DND-41 (cell line): ENCODE measurements around the gene CAPNS2.

ENCODE experiments used
- ATAC-seq: fragments of 200-7000 bp; cut with Tn5 transposase; 3 replicates; pipeline ENCODE4 v1.9.1; 2021; ENCODE audit warnings: low read depth; ENCODE audit not compliant: insufficient read depth
- DNase-seq: peaks from one replicate; pipeline ENCODE4 v3.0.0-alpha.2; 2020
- H2AFZ ChIP-seq: 2 replicates; pipeline ENCODE4 v1.6.0; 2012; ENCODE audit warnings: low read depth, low read length
- H3K27ac ChIP-seq: 2 replicates; pipeline ENCODE4 v1.5.1; 2012; ENCODE audit warnings: low read length, inconsistent platforms
- H3K27me3 ChIP-seq: fragments of 200-600 bp; sonication (generic); 2 replicates; pipeline ENCODE4 v1.6.0; 2012; ENCODE audit warnings: low read length, mild to moderate bottlenecking, inconsistent platforms; ENCODE audit not compliant: insufficient read depth, poor library complexity
- H3K36me3 ChIP-seq: 2 replicates; pipeline ENCODE4 v1.5.1; 2012; ENCODE audit warnings: low read length, inconsistent platforms; ENCODE audit not compliant: insufficient read depth
- H3K4me1 ChIP-seq: 2 replicates; pipeline ENCODE4 v1.5.1; 2012; ENCODE audit warnings: mild to moderate bottlenecking, low read length; ENCODE audit not compliant: insufficient read depth
- H3K4me2 ChIP-seq: 2 replicates; pipeline ENCODE4 v1.6.0; 2012; ENCODE audit warnings: mild to moderate bottlenecking, moderate library complexity, low read length, inconsistent platforms; ENCODE audit not compliant: insufficient read depth
- H3K4me3 ChIP-seq, 2 experiments: fragments of 200-600 bp in 1 of 2; shearing (Covaris generic) in 1 of 2; 2 replicates each; pipeline ENCODE4 v1.5.1; 2012 to 2016; ENCODE audit warnings: inconsistent platforms in 2 of 2, low read length in 2 of 2, mild to moderate bottlenecking in 2 of 2, low read depth in 1 of 2, moderate library complexity in 1 of 2
- H3K79me2 ChIP-seq: 2 replicates; pipeline ENCODE4 v1.6.0; 2012; ENCODE audit warnings: low read length, inconsistent platforms; ENCODE audit not compliant: insufficient read depth
- H3K9ac ChIP-seq: 2 replicates; pipeline ENCODE4 v1.6.0; 2012; ENCODE audit warnings: low read depth, mild to moderate bottlenecking, inconsistent platforms, low read length, moderate library complexity
- H3K9me3 ChIP-seq: 2 replicates; pipeline ENCODE4 v1.5.1; 2012; ENCODE audit warnings: low read length, moderate library complexity, mild to moderate bottlenecking, inconsistent platforms; ENCODE audit not compliant: insufficient read depth, severe bottlenecking
- H4K20me1 ChIP-seq: 2 replicates; pipeline ENCODE4 v1.6.0; 2012; ENCODE audit warnings: low read length; ENCODE audit not compliant: insufficient read depth
- CTCF ChIP-seq: IDR thresholded peaks from 2 replicates; pipeline ENCODE4 v1.5.1; 2012; ENCODE audit warnings: borderline replicate concordance, low read length, moderate library complexity, mild to moderate bottlenecking; ENCODE audit not compliant: poor library complexity, severe bottlenecking; ENCODE audit errors: extremely low read depth
- EZH2 ChIP-seq: IDR thresholded peaks from 3 replicates; pipeline ENCODE4 v1.6.1; 2012; ENCODE audit warnings: borderline replicate concordance, low read depth, mild to moderate bottlenecking, moderate library complexity, low read length, inconsistent platforms; ENCODE audit not compliant: severe bottlenecking

The CAPNS2 gene

GRCh38 chr16:55542459-55543082 lies 23.9 kb upstream of the CAPNS2 start:
- H3K36me3 ChIP-seq = no peaks in the 10 kb centered on the region
- no peak overlapping the region for H2AFZ ChIP-seq
- no peak overlapping the region for H3K9ac ChIP-seq
- ATAC-seq (no peak), DNase-seq (no peak)
- no peak for TF ChIP-seq EZH2
- no peak for TF ChIP-seq CTCF
- no peaks in the 10 kb centered on the region for H3K4me1 ChIP-seq
- H3K4me3 ChIP-seq = no peak overlapping the region
- no peaks in the 10 kb centered on the region for H4K20me1 ChIP-seq
- no peak overlapping the region for H3K27ac ChIP-seq
- no peaks in the 10 kb centered on the region for H3K9me3 ChIP-seq
- H3K4me2 ChIP-seq = no peak overlapping the region
- H3K79me2 ChIP-seq = no peaks in the 10 kb centered on the region
- peaks cover 22% of the 10 kb centered on the region for H3K27me3 ChIP-seq

- ATAC-seq (no peak), DNase-seq (no peak)
- no peaks in the 10 kb centered on the region for H3K36me3 ChIP-seq
- no peak for TF ChIP-seq EZH2
- no peak for TF ChIP-seq CTCF
- peaks cover 18% of the 10 kb centered on the region for H3K27me3 ChIP-seq
- no peak overlapping the region for H3K4me3 ChIP-seq
- no peak overlapping the region for H2AFZ ChIP-seq
- H3K79me2 ChIP-seq = no peaks in the 10 kb centered on the region
- no peak overlapping the region for H3K4me2 ChIP-seq
- H3K9me3 ChIP-seq = no peaks in the 10 kb centered on the region
- H4K20me1 ChIP-seq = no peaks in the 10 kb centered on the region
- H3K27ac ChIP-seq = no peak overlapping the region
- H3K4me1 ChIP-seq = no peaks in the 10 kb centered on the region
- no peak overlapping the region for H3K9ac ChIP-seq
Measured at GRCh38 chr16:55543472-55543871, 23.0 kb upstream of the CAPNS2 start.

- TF ChIP-seq CTCF = no peak
- TF ChIP-seq EZH2 = no peak
- no peak overlapping the region for H2AFZ ChIP-seq
- H3K4me2 ChIP-seq = no peak overlapping the region
- peaks cover 5% of the 10 kb centered on the region for H3K27me3 ChIP-seq
- H3K79me2 ChIP-seq = no peaks in the 10 kb centered on the region
- no peak overlapping the region for H3K4me3 ChIP-seq
- ATAC-seq (no peak), DNase-seq (no peak)
- no peaks in the 10 kb centered on the region for H3K9me3 ChIP-seq
- no peaks in the 10 kb centered on the region for H3K36me3 ChIP-seq
- H3K4me1 ChIP-seq = no peaks in the 10 kb centered on the region
- H3K9ac ChIP-seq = no peak overlapping the region
- H3K27ac ChIP-seq = no peak overlapping the region
- H4K20me1 ChIP-seq = no peaks in the 10 kb centered on the region
Measured at GRCh38 chr16:55552621-55553020, 13.9 kb upstream of the CAPNS2 start.

- no peaks in the 10 kb centered on the region for H4K20me1 ChIP-seq
- ATAC-seq = no peak
- H3K4me2 ChIP-seq = no peak overlapping the region
- TF ChIP-seq CTCF (no peak), EZH2 (no peak)
- H3K9me3 ChIP-seq = no peaks in the 10 kb centered on the region
- DNase-seq = no peak
- peaks cover 5% of the 10 kb centered on the region for H3K27me3 ChIP-seq
- H3K79me2 ChIP-seq = no peaks in the 10 kb centered on the region
- no peaks in the 10 kb centered on the region for H3K4me1 ChIP-seq
- H3K27ac ChIP-seq = no peak overlapping the region
- no peak overlapping the region for H2AFZ ChIP-seq
- no peak overlapping the region for H3K4me3 ChIP-seq
- no peak overlapping the region for H3K9ac ChIP-seq
- H3K36me3 ChIP-seq = no peaks in the 10 kb centered on the region
Measured at GRCh38 chr16:55555436-55555835, 11.0 kb upstream of the CAPNS2 start.
